ENCODE measurements around the gene AMPD1.

Gene AMPD1

DNA sequence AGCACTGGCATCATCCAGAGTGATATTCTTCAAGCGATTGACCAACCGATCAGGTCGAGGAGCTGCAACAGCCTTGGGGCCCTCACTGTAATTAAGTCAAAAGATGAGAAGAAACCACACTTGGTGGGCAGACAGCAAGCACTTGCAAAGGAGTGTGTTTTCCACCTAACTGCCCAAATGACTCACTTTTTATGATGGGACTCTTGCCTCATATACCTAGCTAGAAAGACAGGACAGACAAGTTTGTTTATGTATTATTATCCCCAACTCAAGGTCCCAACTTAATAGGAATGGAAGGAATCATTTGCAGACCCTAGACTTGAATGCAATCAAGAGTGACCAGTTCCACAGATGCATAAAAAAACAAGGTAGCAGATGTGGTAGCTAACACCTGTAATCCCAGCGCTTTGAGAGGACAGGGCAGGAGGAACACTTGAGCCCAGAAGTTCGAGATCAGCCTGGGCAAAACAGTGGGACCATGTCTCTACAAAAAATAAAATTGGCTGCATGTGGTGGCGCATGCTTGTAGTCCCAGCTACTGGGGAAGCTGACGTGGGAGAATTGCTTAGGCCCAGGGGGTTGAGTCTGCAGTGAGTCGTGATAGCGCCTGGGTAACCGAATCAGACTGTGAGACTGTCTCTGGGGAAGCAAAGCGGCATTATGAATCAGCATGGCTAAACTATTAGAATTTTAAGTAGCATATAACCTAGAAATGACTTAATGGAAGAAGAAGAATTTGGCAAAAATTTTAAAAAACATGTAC, 23.5 kb upstream of the AMPD1 start:
- DNase-seq (ENCODE audit: low spot score) = peak; percentile 24
- H3K27ac ChIP-seq = no peak overlapping the region
- CTCF ChIA-PET = interaction anchor here (0.6 to 1.0 kb wide), 2 partner anchors 26 to 1177 kb away, joined by 3 to 4 read pairs; no protein-coding TSS in a partner anchor

DNA sequence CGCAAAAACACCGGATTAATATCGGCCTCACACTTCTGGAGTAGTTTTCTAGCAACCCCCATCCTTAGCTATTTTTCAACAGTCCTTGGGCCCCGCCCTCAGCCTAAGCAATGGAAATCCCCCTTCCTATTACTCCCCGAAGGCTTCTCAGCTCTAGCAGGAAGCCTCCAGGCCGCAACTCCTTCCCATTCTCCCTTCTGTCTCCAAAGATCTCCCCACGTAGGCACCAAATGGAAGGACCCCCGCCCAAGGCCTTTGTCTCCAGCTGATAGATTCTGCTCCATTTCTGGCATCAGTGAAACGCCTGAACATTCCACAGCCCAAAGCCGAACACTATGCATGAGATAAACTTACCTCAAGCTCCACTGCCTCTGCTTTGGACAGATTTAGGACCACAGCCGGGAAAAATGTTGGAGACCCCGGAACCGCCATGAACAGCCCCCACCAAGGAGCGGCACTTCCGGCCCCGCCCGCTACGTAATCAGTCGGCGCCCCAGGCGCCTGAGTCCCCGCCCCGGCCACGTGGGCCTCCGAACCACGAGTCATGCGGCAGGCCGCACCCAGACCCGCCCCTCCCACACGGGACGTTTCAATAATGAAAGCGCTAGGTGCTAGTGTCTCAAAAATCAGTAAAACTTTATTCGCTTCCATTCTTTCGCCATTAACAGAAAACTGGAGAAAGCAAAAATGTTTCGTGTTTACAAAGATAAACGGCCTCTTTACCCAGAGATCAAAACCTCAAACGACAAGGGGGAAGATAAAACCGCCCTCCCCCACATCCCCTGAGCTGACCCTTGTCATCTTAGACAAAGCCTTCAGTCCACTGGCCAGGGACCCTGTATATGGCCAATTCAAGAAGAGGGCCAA, 21.2 kb upstream of the AMPD1 start, which contains the start of gene NRAS:
NRAS (minus strand) TSS at position 468 of the 867 bp plus-strand sequence. CDS start 611 bp downstream, outside the sequence.
- H3K27ac ChIP-seq = peak within 1 kb of the TSS; percentile 81
- ChIA-PET POLR2A (ENCODE audit: low non-redundant PET) (interaction anchor here (0.6 kb wide), 1 partner anchor 1235 kb away, joined by 4 read pairs; no protein-coding TSS in a partner anchor), CTCF (interaction anchor here (0.6 to 0.7 kb wide), 2 partner anchors 40 to 953 kb away, joined by 3 to 5 read pairs; no protein-coding TSS in a partner anchor)

More for the DNA sequence above, 23.5 kb upstream of the AMPD1 start:
- POLR2A ChIA-PET (ENCODE audit: low non-redundant PET) = interaction anchor here (0.6 kb wide), 1 partner anchor 39 kb away, joined by 3 read pairs; the partner anchor contains the start of gene CSDE1
- no peak for TF ChIP-seq CTCF (conservative IDR thresholded peaks at IDR 0.05; ENCODE audit: low read depth)

DNA sequence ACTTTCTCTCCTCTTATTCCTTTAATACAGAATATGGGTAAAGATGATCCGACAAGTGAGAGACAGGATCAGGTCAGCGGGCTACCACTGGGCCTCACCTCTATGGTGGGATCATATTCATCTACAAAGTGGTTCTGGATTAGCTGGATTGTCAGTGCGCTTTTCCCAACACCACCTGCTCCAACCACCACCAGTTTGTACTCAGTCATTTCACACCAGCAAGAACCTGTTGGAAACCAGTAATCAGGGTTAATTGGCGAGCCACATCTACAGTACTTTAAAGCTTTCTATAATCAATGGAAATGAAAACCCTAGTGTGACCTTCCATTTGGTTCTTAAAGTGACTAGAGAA, 20.6 kb upstream of the AMPD1 start:
- POLR2A ChIA-PET (ENCODE audit: low non-redundant PET) = no interaction called here
- CTCF ChIA-PET = interaction anchor here (0.6 kb wide), 1 partner anchor 40 kb away, joined by 3 read pairs; no protein-coding TSS in a partner anchor
- DNase-seq (ENCODE audit: low spot score) = peak; percentile 12
- H3K27ac ChIP-seq = peak overlapping the region; percentile 81
- TF ChIP-seq CTCF (conservative IDR thresholded peaks at IDR 0.05; ENCODE audit: low read depth) = no peak

More for the DNA sequence above, 21.2 kb upstream of the AMPD1 start, which contains the start of gene NRAS:
- TF ChIP-seq CTCF (conservative IDR thresholded peaks at IDR 0.05; ENCODE audit: low read depth) = no peak
- peak; percentile 92 for DNase-seq (ENCODE audit: low spot score)

- no peak for DNase-seq (ENCODE audit: low spot score)
- ChIA-PET CTCF (no interaction called here), POLR2A (ENCODE audit: low non-redundant PET) (no interaction called here)
- no peak overlapping the region for H3K27ac ChIP-seq
- TF ChIP-seq CTCF (conservative IDR thresholded peaks at IDR 0.05; ENCODE audit: low read depth) = no peak
These were observed 17.6 kb upstream of the AMPD1 start for GRCh38 chr1:114712977-114713376.

- POLR2A ChIA-PET (ENCODE audit: low non-redundant PET) = no interaction called here
- DNase-seq (ENCODE audit: low spot score) = no peak
- H3K27ac ChIP-seq = no peak overlapping the region
- TF ChIP-seq CTCF (conservative IDR thresholded peaks at IDR 0.05; ENCODE audit: low read depth) = no peak
- CTCF ChIA-PET = interaction anchor here (0.6 to 1.3 kb wide), 3 partner anchors 54 to 551 kb away, joined by 3 to 5 read pairs (median 3); no protein-coding TSS in a partner anchor
These were observed 15.0 kb upstream of the AMPD1 start for GRCh38 chr1:114710360-114710759.

- POLR2A ChIA-PET (ENCODE audit: low non-redundant PET) = no interaction called here
- CTCF ChIA-PET = no interaction called here
- no peak for TF ChIP-seq CTCF (conservative IDR thresholded peaks at IDR 0.05; ENCODE audit: low read depth)
These were observed 12.3 kb upstream of the AMPD1 start for GRCh38 chr1:114707604-114708003.

More at GRCh38 chr1:114707604-114708003, 12.3 kb upstream of the AMPD1 start:
- no peak for DNase-seq (ENCODE audit: low spot score)
- H3K27ac ChIP-seq = no peak overlapping the region
